ENCODE results near the gene MTHFSD.

DNA sequence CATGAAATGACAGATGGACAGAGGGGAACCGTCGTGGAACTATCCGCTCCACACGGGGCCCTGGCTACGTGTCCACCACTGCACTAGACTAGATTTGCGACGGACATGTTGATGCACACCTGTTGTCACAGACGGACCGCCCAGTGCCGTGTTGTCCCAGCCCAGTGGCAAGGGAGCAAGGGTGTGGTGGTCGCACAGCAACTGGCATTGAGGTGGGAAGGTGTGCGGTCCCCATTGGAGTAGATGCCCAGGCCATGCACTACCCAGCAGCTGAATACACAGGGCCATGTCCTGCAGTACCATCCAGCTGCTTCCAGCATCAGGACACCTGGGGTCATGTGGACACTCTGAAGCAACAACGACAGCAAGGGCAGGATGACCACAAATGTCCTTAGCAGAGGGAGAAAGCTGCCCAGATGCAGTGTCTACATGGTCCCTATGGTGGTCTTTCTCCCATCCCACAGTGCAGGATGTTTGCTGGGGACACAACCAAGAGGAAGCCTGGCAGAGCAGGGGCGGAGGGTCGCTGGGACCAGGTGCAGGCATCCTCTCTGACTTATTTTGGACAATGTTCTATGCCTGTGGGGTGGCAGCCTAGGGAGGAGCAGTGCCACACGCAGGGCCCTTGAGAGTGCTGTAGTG lies 35.9 kb downstream of the MTHFSD start:
- TF ChIP-seq POLR2A (IDR thresholded peaks at IDR 0.05; ENCODE audit: low read length), result no peak
- TF ChIP-seq GATA1 (IDR thresholded peaks at IDR 0.05; ENCODE audit: low read depth, low read length), result no peak

All from erythroblast (primary cell).